K562 (cell line): ENCODE results near the gene CMIP. TPM values are rescaled to one million over a fixed set of nuclear protein-coding genes. Genes with fewer than 3 reads are reported as not detected.

Experiments used
- ARHGAP35 ChIP-seq: fragments of 450-650 bp; IDR thresholded peaks from 2 replicates; pipeline ENCODE4 v1.6.1; 2018; ENCODE audit not compliant: partially characterized antibody
- ARID2 ChIP-seq: fragments of 450-650 bp; IDR thresholded peaks from 2 replicates; pipeline ENCODE4 v1.6.1; 2017; ENCODE audit warnings: antibody characterized with exemption, mild to moderate bottlenecking
- CBFB ChIP-seq: sonication (generic); formaldehyde crosslinking; IDR thresholded peaks from 2 replicates; pipeline ENCODE4 v1.4.0; 2020; ENCODE audit warnings: mild to moderate bottlenecking, missing genetic modification reagents
- CBX1 ChIP-seq: sonication (generic); IDR thresholded peaks from 2 replicates; pipeline ENCODE4 v1.6.1; 2016; ENCODE audit warnings: antibody characterized with exemption, low read depth, mild to moderate bottlenecking
- EGR1 ChIP-seq: fragments of 450-650 bp; conservative IDR thresholded peaks from 2 replicates; pipeline ENCODE4 v1.6.1; 2017; ENCODE audit warnings: mild to moderate bottlenecking
- EHMT2 ChIP-seq: fragments of 450-650 bp; IDR thresholded peaks from 2 replicates; pipeline ENCODE4 v1.6.1; 2018; ENCODE audit warnings: antibody characterized with exemption
- ESRRA ChIP-seq: fragments of 450-650 bp; IDR thresholded peaks from 2 replicates; pipeline ENCODE4 v1.6.1; 2014; ENCODE audit warnings: low read depth, mild to moderate bottlenecking, moderate library complexity, borderline replicate concordance
- GABPA ChIP-seq: fragments of 200-800 bp; sonication (Bioruptor generic); conservative IDR thresholded peaks from 2 replicates; pipeline ENCODE4 v1.6.1; 2016; ENCODE audit warnings: low read depth, missing genetic modification characterization, missing compliant biosample characterization
- HDAC2 ChIP-seq: fragments of 450-650 bp; IDR thresholded peaks from 2 replicates; pipeline ENCODE4 v1.6.1; 2016; ENCODE audit warnings: mild to moderate bottlenecking
- HEY1 ChIP-seq: fragments of 250-450 bp; sonication (Bioruptor Pico); IDR thresholded peaks from 2 replicates; pipeline ENCODE4 v1.5.0; 2020; ENCODE audit warnings: mild to moderate bottlenecking, moderate library complexity, borderline replicate concordance
- HMG20B ChIP-seq: fragments of 250-450 bp; sonication (Bioruptor Pico); IDR thresholded peaks from 2 replicates; pipeline ENCODE4 v1.5.0; 2021; ENCODE audit warnings: mild to moderate bottlenecking
- MCM2 ChIP-seq: fragments of 450-650 bp; IDR thresholded peaks from 2 replicates; pipeline ENCODE4 v1.6.1; 2017; ENCODE audit warnings: low read depth, mild to moderate bottlenecking
- MTF1 ChIP-seq: fragments of 250-450 bp; sonication (Bioruptor Pico); IDR thresholded peaks from 2 replicates; pipeline ENCODE4 v1.9.0; 2021; ENCODE audit warnings: moderate library complexity, mild to moderate bottlenecking, inconsistent platforms, borderline replicate concordance
- SMARCA5 ChIP-seq: fragments of 450-650 bp; IDR thresholded peaks from 2 replicates; pipeline ENCODE4 v1.6.1; 2016
- SNIP1 ChIP-seq: fragments of 450-650 bp; IDR thresholded peaks from 2 replicates; pipeline ENCODE4 v1.7.1; 2017; ENCODE audit warnings: low read depth, mild to moderate bottlenecking
- XRCC5 ChIP-seq: fragments of 200-400 bp; formaldehyde crosslinking; IDR thresholded peaks from 2 replicates; pipeline ENCODE4 v1.6.1; 2017; ENCODE audit warnings: low read depth, mild to moderate bottlenecking, low read length
- ZNF717 ChIP-seq: fragments of 250-450 bp; sonication (Bioruptor Pico); IDR thresholded peaks from 2 replicates; pipeline ENCODE4 v1.5.0; 2021
- polyA plus RNA-seq, 8 experiments: library from polyadenylated mRNA; depleted of rRNA in 4 of 8; stranded (reverse) in 5 of 8; unstranded in 3 of 8; fragments of >200 nt; fragmentation: Nextera tagmentation in 2 of 8; fragmentation: Illumina TruSeq in 1 of 8; extraction: Ambion mirVana in 2 of 8; extraction: Trizol in 1 of 8; gene quantifications; 2 replicates each; pipeline versions ENCODE4 v1.2.1 to v1.2.3, GENCODE V29; 2011 to 2014; ENCODE audit warnings: inconsistent platforms in 1 of 8, missing spikeins in 1 of 8
- total RNA-seq, 7 experiments: library from RNA; depleted of rRNA in 6 of 7; stranded (reverse); fragments of >200 nt in 6 of 7; fragmentation: Illumina TruSeq in 2 of 7; extraction: Trizol in 2 of 7; gene quantifications; 2 replicates each; pipeline versions ENCODE4 v1.2.1 to v1.2.3, GENCODE V29; 2011 to 2021; ENCODE audit warnings: low replicate concordance in 1 of 7
- TF ChIP-seq, protein P1 (sequence below): fragments of 450-650 bp; IDR thresholded peaks from 2 replicates; pipeline ENCODE4 v1.6.1; 2018; ENCODE audit not compliant: partially characterized antibody
- TF ChIP-seq, protein P2 (sequence below): fragments of 250-450 bp; sonication (Bioruptor Pico); IDR thresholded peaks from 2 replicates; pipeline ENCODE4 v1.8.0; 2022; ENCODE audit warnings: moderate library complexity, mild to moderate bottlenecking, inconsistent platforms
- TF ChIP-seq, protein P3 (sequence below): fragments of 250-450 bp; sonication (Bioruptor Pico); IDR thresholded peaks from 2 replicates; pipeline ENCODE4 v1.8.0; 2022; ENCODE audit warnings: inconsistent platforms, mild to moderate bottlenecking, moderate library complexity, borderline replicate concordance
- TF ChIP-seq, protein P4 (sequence below): fragments of 450-650 bp; IDR thresholded peaks from 2 replicates; pipeline ENCODE4 v1.6.1; 2016; ENCODE audit warnings: low read depth, mild to moderate bottlenecking, moderate library complexity
- TF ChIP-seq, protein P5 (sequence below): IDR thresholded peaks from 2 replicates; pipeline ENCODE4 v1.6.1; 2016; ENCODE audit warnings: missing genetic modification characterization, missing compliant biosample characterization

Gene CMIP
- total and polyA plus RNA-seq, 9 of the 15 experiments (the other 6 are each of a cell fraction or from before 2014, with no cell fraction given) = 0.94 to 82.5 (median 10.3) TPM

DNA sequence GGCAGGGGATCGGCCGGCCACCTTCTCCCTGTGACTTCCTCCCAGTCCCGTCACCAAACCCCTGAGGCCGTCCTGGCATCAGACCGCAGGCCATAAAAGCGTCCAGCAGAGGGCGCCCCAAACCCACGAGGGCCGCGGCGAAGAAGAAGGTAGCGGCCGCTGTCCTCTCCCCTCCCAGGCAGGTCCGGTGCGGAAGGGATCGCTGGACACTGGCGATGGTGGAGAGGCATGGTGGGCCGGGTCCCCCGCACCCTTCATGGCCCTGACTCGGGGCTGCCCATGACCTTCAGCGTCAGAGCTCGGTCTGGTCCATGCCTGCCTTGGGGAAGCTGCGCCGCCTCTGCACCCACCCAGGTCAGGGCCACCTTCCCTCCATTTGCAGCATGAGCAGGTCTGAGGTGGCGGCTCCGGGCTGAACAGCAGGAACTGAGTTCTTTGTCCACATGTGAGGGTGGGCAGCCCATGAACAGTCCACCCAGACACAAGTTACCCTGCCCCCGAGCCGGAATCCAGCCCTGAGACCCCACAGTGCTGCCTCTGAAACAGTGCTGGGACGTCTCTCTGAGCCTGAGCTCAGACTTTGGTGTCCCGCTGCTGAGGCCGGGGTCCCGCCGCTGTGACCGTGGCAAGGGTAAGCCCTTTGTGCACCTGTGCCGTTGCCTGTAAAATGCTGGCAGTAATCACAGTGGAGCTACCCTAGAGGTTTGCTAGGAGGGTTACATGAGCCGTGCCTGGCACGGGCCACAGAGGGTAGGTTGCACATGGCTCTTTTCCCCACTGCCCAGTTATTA lies 40.8 kb upstream of the CMIP start (continued):
- TF ChIP-seq GABPA (tag) (no peak), CBFB (peak; percentile 92), HDAC2 (peak; percentile 48; the same call in 1 of the 2 replicates), EHMT2 (no peak), HEY1 (no peak), CBX1 (no peak), EGR1 (no peak), MTF1 (CRISPR knock-in tag) (no peak), ARHGAP35 (no peak), XRCC5 (peak; percentile 90; the same call in 1 of the 2 replicates), ZNF717 (0 out of 2 replicates have a peak, but pooled peaks have one; percentile 22), SMARCA5 (no peak), HMG20B (CRISPR knock-in tag) (no peak), SNIP1 (no peak), MCM2 (no peak), ESRRA (peak; percentile 92), ARID2 (peak; percentile 100)
- TF ChIP-seq, protein P1, sequence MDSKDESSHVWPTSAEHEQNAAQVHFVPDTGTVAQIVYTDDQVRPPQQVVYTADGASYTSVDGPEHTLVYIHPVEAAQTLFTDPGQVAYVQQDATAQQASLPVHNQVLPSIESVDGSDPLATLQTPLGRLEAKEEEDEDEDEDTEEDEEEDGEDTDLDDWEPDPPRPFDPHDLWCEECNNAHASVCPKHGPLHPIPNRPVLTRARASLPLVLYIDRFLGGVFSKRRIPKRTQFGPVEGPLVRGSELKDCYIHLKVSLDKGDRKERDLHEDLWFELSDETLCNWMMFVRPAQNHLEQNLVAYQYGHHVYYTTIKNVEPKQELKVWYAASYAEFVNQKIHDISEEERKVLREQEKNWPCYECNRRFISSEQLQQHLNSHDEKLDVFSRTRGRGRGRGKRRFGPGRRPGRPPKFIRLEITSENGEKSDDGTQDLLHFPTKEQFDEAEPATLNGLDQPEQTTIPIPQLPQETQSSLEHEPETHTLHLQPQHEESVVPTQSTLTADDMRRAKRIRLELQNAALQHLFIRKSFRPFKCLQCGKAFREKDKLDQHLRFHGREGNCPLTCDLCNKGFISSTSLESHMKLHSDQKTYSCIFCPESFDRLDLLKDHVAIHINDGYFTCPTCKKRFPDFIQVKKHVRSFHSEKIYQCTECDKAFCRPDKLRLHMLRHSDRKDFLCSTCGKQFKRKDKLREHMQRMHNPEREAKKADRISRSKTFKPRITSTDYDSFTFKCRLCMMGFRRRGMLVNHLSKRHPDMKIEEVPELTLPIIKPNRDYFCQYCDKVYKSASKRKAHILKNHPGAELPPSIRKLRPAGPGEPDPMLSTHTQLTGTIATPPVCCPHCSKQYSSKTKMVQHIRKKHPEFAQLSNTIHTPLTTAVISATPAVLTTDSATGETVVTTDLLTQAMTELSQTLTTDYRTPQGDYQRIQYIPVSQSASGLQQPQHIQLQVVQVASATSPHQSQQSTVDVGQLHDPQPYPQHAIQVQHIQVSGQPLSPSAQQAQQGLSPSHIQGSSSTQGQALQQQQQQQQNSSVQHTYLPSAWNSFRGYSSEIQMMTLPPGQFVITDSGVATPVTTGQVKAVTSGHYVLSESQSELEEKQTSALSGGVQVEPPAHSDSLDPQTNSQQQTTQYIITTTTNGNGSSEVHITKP = no peak
- TF ChIP-seq, protein P2, sequence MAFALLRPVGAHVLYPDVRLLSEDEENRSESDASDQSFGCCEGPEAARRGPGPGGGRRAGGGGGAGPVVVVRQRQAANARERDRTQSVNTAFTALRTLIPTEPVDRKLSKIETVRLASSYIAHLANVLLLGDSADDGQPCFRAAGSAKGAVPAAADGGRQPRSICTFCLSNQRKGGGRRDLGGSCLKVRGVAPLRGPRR (CRISPR knock-in tag) = no peak
- TF ChIP-seq, protein P3, sequence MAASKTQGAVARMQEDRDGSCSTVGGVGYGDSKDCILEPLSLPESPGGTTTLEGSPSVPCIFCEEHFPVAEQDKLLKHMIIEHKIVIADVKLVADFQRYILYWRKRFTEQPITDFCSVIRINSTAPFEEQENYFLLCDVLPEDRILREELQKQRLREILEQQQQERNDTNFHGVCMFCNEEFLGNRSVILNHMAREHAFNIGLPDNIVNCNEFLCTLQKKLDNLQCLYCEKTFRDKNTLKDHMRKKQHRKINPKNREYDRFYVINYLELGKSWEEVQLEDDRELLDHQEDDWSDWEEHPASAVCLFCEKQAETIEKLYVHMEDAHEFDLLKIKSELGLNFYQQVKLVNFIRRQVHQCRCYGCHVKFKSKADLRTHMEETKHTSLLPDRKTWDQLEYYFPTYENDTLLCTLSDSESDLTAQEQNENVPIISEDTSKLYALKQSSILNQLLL (CRISPR knock-in tag) = no peak
- TF ChIP-seq, protein P4, sequence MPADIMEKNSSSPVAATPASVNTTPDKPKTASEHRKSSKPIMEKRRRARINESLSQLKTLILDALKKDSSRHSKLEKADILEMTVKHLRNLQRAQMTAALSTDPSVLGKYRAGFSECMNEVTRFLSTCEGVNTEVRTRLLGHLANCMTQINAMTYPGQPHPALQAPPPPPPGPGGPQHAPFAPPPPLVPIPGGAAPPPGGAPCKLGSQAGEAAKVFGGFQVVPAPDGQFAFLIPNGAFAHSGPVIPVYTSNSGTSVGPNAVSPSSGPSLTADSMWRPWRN = no peak
- TF ChIP-seq, protein P5, sequence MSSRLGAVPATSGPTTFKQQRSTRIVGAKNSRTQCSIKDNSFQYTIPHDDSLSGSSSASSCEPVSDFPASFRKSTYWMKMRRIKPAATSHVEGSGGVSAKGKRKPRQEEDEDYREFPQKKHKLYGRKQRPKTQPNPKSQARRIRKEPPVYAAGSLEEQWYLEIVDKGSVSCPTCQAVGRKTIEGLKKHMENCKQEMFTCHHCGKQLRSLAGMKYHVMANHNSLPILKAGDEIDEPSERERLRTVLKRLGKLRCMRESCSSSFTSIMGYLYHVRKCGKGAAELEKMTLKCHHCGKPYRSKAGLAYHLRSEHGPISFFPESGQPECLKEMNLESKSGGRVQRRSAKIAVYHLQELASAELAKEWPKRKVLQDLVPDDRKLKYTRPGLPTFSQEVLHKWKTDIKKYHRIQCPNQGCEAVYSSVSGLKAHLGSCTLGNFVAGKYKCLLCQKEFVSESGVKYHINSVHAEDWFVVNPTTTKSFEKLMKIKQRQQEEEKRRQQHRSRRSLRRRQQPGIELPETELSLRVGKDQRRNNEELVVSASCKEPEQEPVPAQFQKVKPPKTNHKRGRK (tag) = no peak
